ENCODE measurements around the gene ZC3H12A. TPM values are rescaled to one million over a fixed set of nuclear protein-coding genes. Genes with fewer than 3 reads are reported as not detected.
A peak's percentile ranks its signal among the peaks of the same experiment; 100 is the strongest.

Gene ZC3H12A
- total RNA-seq, 1 experiment from 2014 or later: 9.4 TPM

GRCh38 chr1:37479255-37480124 lies 5.1 kb downstream of the ZC3H12A start:
- TF ChIP-seq, protein P1, sequence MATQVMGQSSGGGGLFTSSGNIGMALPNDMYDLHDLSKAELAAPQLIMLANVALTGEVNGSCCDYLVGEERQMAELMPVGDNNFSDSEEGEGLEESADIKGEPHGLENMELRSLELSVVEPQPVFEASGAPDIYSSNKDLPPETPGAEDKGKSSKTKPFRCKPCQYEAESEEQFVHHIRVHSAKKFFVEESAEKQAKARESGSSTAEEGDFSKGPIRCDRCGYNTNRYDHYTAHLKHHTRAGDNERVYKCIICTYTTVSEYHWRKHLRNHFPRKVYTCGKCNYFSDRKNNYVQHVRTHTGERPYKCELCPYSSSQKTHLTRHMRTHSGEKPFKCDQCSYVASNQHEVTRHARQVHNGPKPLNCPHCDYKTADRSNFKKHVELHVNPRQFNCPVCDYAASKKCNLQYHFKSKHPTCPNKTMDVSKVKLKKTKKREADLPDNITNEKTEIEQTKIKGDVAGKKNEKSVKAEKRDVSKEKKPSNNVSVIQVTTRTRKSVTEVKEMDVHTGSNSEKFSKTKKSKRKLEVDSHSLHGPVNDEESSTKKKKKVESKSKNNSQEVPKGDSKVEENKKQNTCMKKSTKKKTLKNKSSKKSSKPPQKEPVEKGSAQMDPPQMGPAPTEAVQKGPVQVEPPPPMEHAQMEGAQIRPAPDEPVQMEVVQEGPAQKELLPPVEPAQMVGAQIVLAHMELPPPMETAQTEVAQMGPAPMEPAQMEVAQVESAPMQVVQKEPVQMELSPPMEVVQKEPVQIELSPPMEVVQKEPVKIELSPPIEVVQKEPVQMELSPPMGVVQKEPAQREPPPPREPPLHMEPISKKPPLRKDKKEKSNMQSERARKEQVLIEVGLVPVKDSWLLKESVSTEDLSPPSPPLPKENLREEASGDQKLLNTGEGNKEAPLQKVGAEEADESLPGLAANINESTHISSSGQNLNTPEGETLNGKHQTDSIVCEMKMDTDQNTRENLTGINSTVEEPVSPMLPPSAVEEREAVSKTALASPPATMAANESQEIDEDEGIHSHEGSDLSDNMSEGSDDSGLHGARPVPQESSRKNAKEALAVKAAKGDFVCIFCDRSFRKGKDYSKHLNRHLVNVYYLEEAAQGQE (IDR thresholded peaks at IDR 0.05; ENCODE audit: insufficient read depth in 1 of 2, low read depth in 2 of 2, low read length in 1 of 2): no peak
- in situ Hi-C loops (cut with HindIII; ENCODE audit: low pct_unique_long_range_greater_than_20kb, low sequenced_read_pairs) (no loop called here), intact Hi-C loops (cut with micrococcal nuclease; ENCODE audit: unreplicated experiment) (no loop called here)
- H3K4me3 ChIP-seq (ENCODE audit: low read depth in 2 of 2, low read length in 2 of 2): peak overlapping the region; percentile 24 to 78
- peaks cover 46% of the 10 kb centered on the region for H3K4me1 ChIP-seq (ENCODE audit: control insufficient read depth, insufficient read depth, low read length)
- H3K27me3 ChIP-seq (ENCODE audit: control insufficient read depth, insufficient read depth, low read length): no peaks in the 10 kb centered on the region
- ATAC-seq (peak; percentile 22), DNase-seq (ENCODE audit: low read depth, low spot score) (no peak)
- no TSS peak for BruUV-seq (replicated peaks)
- peak overlapping the region; percentile 52 for H3K27ac ChIP-seq (ENCODE audit: low read length)
- no peaks in the 10 kb centered on the region for H3K9me3 ChIP-seq (ENCODE audit: control insufficient read depth, insufficient read depth, low read depth, low read length)
- ChIA-PET POLR2A (no interaction called here), CTCF (interaction anchor here (1.3 to 2.1 kb wide), 2 partner anchors 8 to 22 kb away, joined by 7 to 20 read pairs; no protein-coding TSS in a partner anchor)
- H3K36me3 ChIP-seq (ENCODE audit: control insufficient read depth, insufficient read depth, low read length): peaks cover 7% of the 10 kb centered on the region

DNA sequence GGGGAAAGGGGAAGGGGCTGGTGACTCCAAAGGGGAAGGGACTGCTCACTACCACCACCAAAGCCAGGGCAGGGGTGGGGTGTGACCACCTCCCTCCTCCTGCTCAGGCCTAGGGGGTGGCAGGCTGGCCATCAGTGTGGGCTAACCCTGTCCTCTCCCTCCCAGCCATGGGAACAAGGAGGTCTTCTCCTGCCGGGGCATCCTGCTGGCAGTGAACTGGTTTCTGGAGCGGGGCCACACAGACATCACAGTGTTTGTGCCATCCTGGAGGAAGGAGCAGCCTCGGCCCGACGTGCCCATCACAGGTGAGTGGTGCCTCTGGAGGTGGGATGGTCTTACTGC lies 5.7 kb downstream of the ZC3H12A start:
- ATAC-seq (no peak), DNase-seq (ENCODE audit: low read depth, low spot score) (no peak)
- CTCF ChIA-PET: no interaction called here
- Histone ChIP-seq H3K36me3 (ENCODE audit: control insufficient read depth, insufficient read depth, low read length) (peaks cover 7% of the 10 kb centered on the region), H3K27ac (ENCODE audit: low read length) (peak overlapping the region; percentile 52; the same call in 1 of the 2 replicates), H3K9me3 (ENCODE audit: control insufficient read depth, insufficient read depth, low read depth, low read length) (no peaks in the 10 kb centered on the region), H3K4me1 (ENCODE audit: control insufficient read depth, insufficient read depth, low read length) (peaks cover 46% of the 10 kb centered on the region), H3K27me3 (ENCODE audit: control insufficient read depth, insufficient read depth, low read length) (no peaks in the 10 kb centered on the region), H3K4me3 (ENCODE audit: low read depth in 2 of 2, low read length in 2 of 2) (peak overlapping the region in 1 of 2 experiments; percentile 78; a peak in 1 of 4 replicates)
- TF ChIP-seq POLR2AphosphoS5 (IDR thresholded peaks at IDR 0.05; ENCODE audit: low read depth, low read length) (no peak), SIN3A (IDR thresholded peaks at IDR 0.05; ENCODE audit: borderline replicate concordance, insufficient read depth, low read depth, low read length) (no peak), TCF7L2 (IDR thresholded peaks at IDR 0.05; ENCODE audit: low read depth, low read length) (no peak)
- TF ChIP-seq, protein P2, sequence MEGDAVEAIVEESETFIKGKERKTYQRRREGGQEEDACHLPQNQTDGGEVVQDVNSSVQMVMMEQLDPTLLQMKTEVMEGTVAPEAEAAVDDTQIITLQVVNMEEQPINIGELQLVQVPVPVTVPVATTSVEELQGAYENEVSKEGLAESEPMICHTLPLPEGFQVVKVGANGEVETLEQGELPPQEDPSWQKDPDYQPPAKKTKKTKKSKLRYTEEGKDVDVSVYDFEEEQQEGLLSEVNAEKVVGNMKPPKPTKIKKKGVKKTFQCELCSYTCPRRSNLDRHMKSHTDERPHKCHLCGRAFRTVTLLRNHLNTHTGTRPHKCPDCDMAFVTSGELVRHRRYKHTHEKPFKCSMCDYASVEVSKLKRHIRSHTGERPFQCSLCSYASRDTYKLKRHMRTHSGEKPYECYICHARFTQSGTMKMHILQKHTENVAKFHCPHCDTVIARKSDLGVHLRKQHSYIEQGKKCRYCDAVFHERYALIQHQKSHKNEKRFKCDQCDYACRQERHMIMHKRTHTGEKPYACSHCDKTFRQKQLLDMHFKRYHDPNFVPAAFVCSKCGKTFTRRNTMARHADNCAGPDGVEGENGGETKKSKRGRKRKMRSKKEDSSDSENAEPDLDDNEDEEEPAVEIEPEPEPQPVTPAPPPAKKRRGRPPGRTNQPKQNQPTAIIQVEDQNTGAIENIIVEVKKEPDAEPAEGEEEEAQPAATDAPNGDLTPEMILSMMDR (IDR thresholded peaks at IDR 0.05): no peak
- TF ChIP-seq, protein P1 (IDR thresholded peaks at IDR 0.05; ENCODE audit: insufficient read depth in 1 of 2, low read depth in 2 of 2, low read length in 1 of 2): no peak
- in situ Hi-C loops (cut with HindIII; ENCODE audit: low pct_unique_long_range_greater_than_20kb, low sequenced_read_pairs) (no loop called here), intact Hi-C loops (cut with micrococcal nuclease; ENCODE audit: unreplicated experiment) (no loop called here)
- POLR2A ChIA-PET: no interaction called here
- no TSS peak for BruUV-seq (replicated peaks)

All from Panc1 (cell line).